HepG2 (cell line): ENCODE measurements around the gene APBB2. TPM values are rescaled to one million over a fixed set of nuclear protein-coding genes. Genes with fewer than 3 reads are reported as not detected.
A peak's percentile ranks its signal among the peaks of the same experiment; 100 is the strongest.

ENCODE experiments used
- ATM ChIP-seq: fragments of 450-650 bp; IDR thresholded peaks from 2 replicates; pipeline ENCODE4 v1.7.1; 2017; ENCODE audit warnings: mild to moderate bottlenecking, borderline replicate concordance
- ATRX ChIP-seq: sonication (generic); formaldehyde crosslinking; IDR thresholded peaks from 2 replicates; pipeline ENCODE4 v1.4.0; 2020; ENCODE audit warnings: missing genetic modification reagents, borderline replicate concordance
- CEBPB ChIP-seq: IDR thresholded peaks from 2 replicates; pipeline ENCODE4 v1.6.1; 2011; ENCODE audit warnings: low read depth, low read length, improper control_type of control experiment, borderline replicate concordance
- CENPX ChIP-seq: sonication (generic); formaldehyde crosslinking; IDR thresholded peaks from 2 replicates; pipeline ENCODE4 v1.9.0; 2021; ENCODE audit warnings: mild to moderate bottlenecking, missing genetic modification reagents, moderate library complexity
- EHMT2 ChIP-seq: fragments of 200-600 bp; sonication (generic); IDR thresholded peaks from 2 replicates; pipeline ENCODE4 v1.7.0; 2017; ENCODE audit warnings: antibody characterized with exemption, low read depth, low read length, borderline replicate concordance
- EZH2 ChIP-seq: conservative IDR thresholded peaks from 2 replicates; pipeline ENCODE4 v1.6.1; 2012; ENCODE audit warnings: mild to moderate bottlenecking, low read depth, low read length, moderate library complexity
- FOSL2 ChIP-seq: sonication (generic); formaldehyde crosslinking; IDR thresholded peaks from 2 replicates; pipeline ENCODE4 v1.4.0; 2020; ENCODE audit warnings: missing genetic modification reagents
- FOXM1 ChIP-seq: sonication (generic); formaldehyde crosslinking; IDR thresholded peaks from 2 replicates; pipeline ENCODE4 v1.5.0; 2020; ENCODE audit warnings: missing genetic modification reagents
- HDAC1 ChIP-seq: sonication (generic); formaldehyde crosslinking; IDR thresholded peaks from 2 replicates; pipeline ENCODE4 v1.5.1; 2020; ENCODE audit warnings: mild to moderate bottlenecking, missing genetic modification reagents
- HHEX ChIP-seq: IDR thresholded peaks from 2 replicates; pipeline ENCODE4 v1.6.1; 2016; ENCODE audit warnings: control low read depth
- HNRNPH1 ChIP-seq: fragments of 200-400 bp; formaldehyde crosslinking; optimal IDR thresholded peaks from 2 replicates; pipeline ENCODE3; 2017; ENCODE audit warnings: mild to moderate bottlenecking, low read depth, low read length
- MAFF ChIP-seq: IDR thresholded peaks from 2 replicates; pipeline ENCODE4 v1.6.1; 2011; ENCODE audit warnings: low read depth, low read length, improper control_type of control experiment
- MBD4 ChIP-seq: IDR thresholded peaks from 2 replicates; pipeline ENCODE4 v1.6.1; 2012; ENCODE audit warnings: low read length, inconsistent platforms, borderline replicate concordance
- MED1 ChIP-seq: sonication (generic); formaldehyde crosslinking; IDR thresholded peaks from 2 replicates; pipeline ENCODE4 v1.4.0; 2020; ENCODE audit warnings: missing genetic modification reagents
- NR2F2 ChIP-seq: IDR thresholded peaks from 2 replicates; pipeline ENCODE4 v1.6.1; 2012; ENCODE audit warnings: low read depth, inconsistent platforms, borderline replicate concordance
- PTBP1 ChIP-seq: fragments of 200-400 bp; formaldehyde crosslinking; IDR thresholded peaks from 2 replicates; pipeline ENCODE4 v1.6.1; 2018; ENCODE audit warnings: low read length, low read depth; ENCODE audit not compliant: poor library complexity, severe bottlenecking
- RAD51 ChIP-seq: fragments of 450-650 bp; IDR thresholded peaks from 2 replicates; pipeline ENCODE4 v1.6.1; 2016; ENCODE audit warnings: borderline replicate concordance
- RFXAP ChIP-seq: sonication (generic); formaldehyde crosslinking; IDR thresholded peaks from 2 replicates; pipeline ENCODE4 v1.4.0; 2020; ENCODE audit warnings: missing genetic modification reagents, borderline replicate concordance
- SALL2 ChIP-seq: sonication (generic); formaldehyde crosslinking; IDR thresholded peaks from 2 replicates; pipeline ENCODE4 v1.8.1; 2023; ENCODE audit warnings: mild to moderate bottlenecking, missing genetic modification reagents, inconsistent platforms
- SPEN ChIP-seq: sonication (generic); formaldehyde crosslinking; IDR thresholded peaks from 2 replicates; pipeline ENCODE4 v1.5.1; 2020; ENCODE audit warnings: low read depth, mild to moderate bottlenecking, missing genetic modification reagents
- SUZ12 ChIP-seq: fragments of 150-350 bp; IDR thresholded peaks from 2 replicates; pipeline ENCODE4 v1.6.1; 2014; ENCODE audit warnings: low read depth, low read length
- TBP ChIP-seq: sonication (generic); formaldehyde crosslinking; IDR thresholded peaks from 2 replicates; pipeline ENCODE4 v1.5.0; 2020; ENCODE audit warnings: missing genetic modification reagents
- XBP1 ChIP-seq: sonication (generic); formaldehyde crosslinking; IDR thresholded peaks from 2 replicates; pipeline ENCODE4 v1.5.0; 2020; ENCODE audit warnings: missing genetic modification reagents
- ZBTB7A ChIP-seq: sonication (generic); formaldehyde crosslinking; IDR thresholded peaks from 2 replicates; pipeline ENCODE4 v1.8.0; 2022; ENCODE audit warnings: mild to moderate bottlenecking, missing genetic modification reagents
- ZBTB7B ChIP-seq: sonication (generic); formaldehyde crosslinking; IDR thresholded peaks from 2 replicates; pipeline ENCODE4 v1.4.0; 2020; ENCODE audit warnings: missing genetic modification reagents
- ZFAT ChIP-seq: sonication (generic); formaldehyde crosslinking; conservative IDR thresholded peaks from 2 replicates; pipeline ENCODE4 v1.8.1; 2023; ENCODE audit warnings: missing genetic modification reagents, inconsistent platforms
- ZKSCAN1 ChIP-seq: fragments of 150-350 bp; IDR thresholded peaks from 2 replicates; pipeline ENCODE4 v1.6.1; 2014; ENCODE audit warnings: low read length
- ZNF230 ChIP-seq: sonication (generic); formaldehyde crosslinking; IDR thresholded peaks from 2 replicates; pipeline ENCODE4 v1.4.0; 2020; ENCODE audit warnings: mild to moderate bottlenecking, missing genetic modification reagents
- ZNF232 ChIP-seq: sonication (generic); formaldehyde crosslinking; IDR thresholded peaks from 2 replicates; pipeline ENCODE4 v1.4.0; 2020; ENCODE audit warnings: missing genetic modification reagents, borderline replicate concordance
- ZNF264 ChIP-seq: sonication (generic); formaldehyde crosslinking; IDR thresholded peaks from 2 replicates; pipeline ENCODE4 v1.4.0; 2020; ENCODE audit warnings: missing genetic modification reagents
- ZNF567 ChIP-seq: sonication (generic); formaldehyde crosslinking; IDR thresholded peaks from 2 replicates; pipeline ENCODE4 v1.8.1; 2023; ENCODE audit warnings: mild to moderate bottlenecking, missing genetic modification reagents, borderline replicate concordance
- ZNF629 ChIP-seq: sonication (generic); formaldehyde crosslinking; conservative IDR thresholded peaks from 2 replicates; pipeline ENCODE4 v1.5.0; 2020; ENCODE audit warnings: missing genetic modification reagents
- ZNF7 ChIP-seq: IDR thresholded peaks from 2 replicates; pipeline ENCODE4 v1.6.1; 2016; ENCODE audit warnings: missing biosample characterization, missing genetic modification reagents
- ZNF720 ChIP-seq: sonication (generic); formaldehyde crosslinking; IDR thresholded peaks from 2 replicates; pipeline ENCODE4 v1.4.0; 2020; ENCODE audit warnings: missing genetic modification reagents
- ZNF749 ChIP-seq: sonication (generic); formaldehyde crosslinking; IDR thresholded peaks from 2 replicates; pipeline ENCODE4 v1.8.0; 2022; ENCODE audit warnings: mild to moderate bottlenecking, missing genetic modification reagents, moderate library complexity, borderline replicate concordance
- ZNF782 ChIP-seq: sonication (generic); formaldehyde crosslinking; IDR thresholded peaks from 2 replicates; pipeline ENCODE4 v1.4.0; 2020; ENCODE audit warnings: missing genetic modification reagents, mild to moderate bottlenecking, borderline replicate concordance
- ZSCAN22 ChIP-seq: sonication (generic); formaldehyde crosslinking; IDR thresholded peaks from 2 replicates; pipeline ENCODE4 v1.4.0; 2020; ENCODE audit warnings: mild to moderate bottlenecking, missing genetic modification reagents
- polyA plus RNA-seq, 8 experiments: library from polyadenylated mRNA; depleted of rRNA in 3 of 8; stranded (reverse) in 7 of 8; unstranded in 1 of 8; fragments of >200 nt; fragmentation: Illumina TruSeq in 4 of 8; extraction: Trizol in 4 of 8; gene quantifications; 2 replicates each; pipeline versions ENCODE4 v1.2.1 to v1.2.3, GENCODE V29; 2011 to 2016; ENCODE audit warnings: low read depth in 4 of 8, missing spikeins in 1 of 8, mixed read lengths in 1 of 8; ENCODE audit not compliant: insufficient read depth in 1 of 8
- total RNA-seq, 5 experiments: library from RNA; depleted of rRNA; stranded (reverse); fragments of >200 nt; fragmentation: Illumina TruSeq; extraction: Trizol; gene quantifications; 2 replicates each; pipeline ENCODE4 v1.2.3, GENCODE V29; 2016; ENCODE audit warnings: low read depth in 1 of 5
- TF ChIP-seq, protein P1 (sequence below): sonication (generic); formaldehyde crosslinking; IDR thresholded peaks from 2 replicates; pipeline ENCODE4 v1.4.0; 2020; ENCODE audit warnings: mild to moderate bottlenecking, missing genetic modification reagents

Gene APBB2
- total and polyA plus RNA-seq, 2 of the 13 experiments (the other 11 are each of a cell fraction or from before 2014, with no cell fraction given): 11.7 to 17.0 TPM

DNA sequence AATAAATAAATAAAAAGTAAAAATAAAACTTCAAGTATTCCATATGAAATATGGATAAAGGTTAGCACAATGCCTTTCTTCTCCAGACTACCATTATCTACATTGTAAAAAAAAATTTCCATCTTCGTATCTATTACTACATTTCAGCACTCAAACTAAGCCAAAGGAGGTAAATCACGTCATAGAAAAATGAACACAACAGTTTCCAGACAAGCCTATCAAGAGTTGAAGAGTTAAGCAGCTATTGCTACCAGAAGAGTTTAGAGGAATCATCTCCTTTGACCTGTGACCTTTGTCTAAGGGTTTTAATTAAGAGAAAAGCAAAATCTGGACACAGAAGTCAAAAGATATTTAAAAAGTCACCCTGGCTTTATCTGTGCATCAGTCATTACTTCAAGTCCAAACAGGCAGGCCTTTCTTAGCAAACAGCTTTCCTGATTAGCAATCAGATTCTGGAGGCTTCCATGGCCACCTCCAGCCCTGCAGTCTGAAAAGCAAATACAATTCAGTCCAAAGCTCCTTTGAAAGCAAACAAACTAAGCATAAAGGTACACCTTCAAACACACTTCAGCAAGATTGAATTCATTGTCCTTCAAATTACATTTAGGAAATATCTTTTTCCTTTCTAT lies 82.2 kb downstream of the APBB2 start (continued):
- TF ChIP-seq ZNF264 (CRISPR knock-in tag) (peak; percentile 62; the same call in 1 of the 2 replicates), ZNF782 (CRISPR knock-in tag) (no peak), ATM (no peak), RFXAP (CRISPR knock-in tag) (no peak), EHMT2 (no peak; the same call in 1 of the 2 replicates), FOSL2 (peak; percentile 75), MBD4 (peak; percentile 94; the same call in 1 of the 2 replicates), ZNF629 (CRISPR knock-in tag) (no peak), ZKSCAN1 (no peak), SPEN (CRISPR knock-in tag) (no peak), ATRX (CRISPR knock-in tag) (no peak), ZNF232 (CRISPR knock-in tag) (no peak), EZH2 (no peak), ZFAT (CRISPR knock-in tag) (no peak), ZNF230 (no peak), ZSCAN22 (CRISPR knock-in tag) (no peak), MAFF (0 out of 2 replicates have a peak, but pooled peaks have one; percentile 8), RAD51 (no peak), ZBTB7A (no peak), FOXM1 (CRISPR knock-in tag) (no peak), CENPX (CRISPR knock-in tag) (no peak), CEBPB (no peak), HHEX (peak; percentile 99), SUZ12 (no peak), TBP (CRISPR knock-in tag) (no peak), NR2F2 (peak; percentile 96), MED1 (CRISPR knock-in tag) (peak; percentile 70), ZBTB7B (CRISPR knock-in tag) (no peak), ZNF567 (CRISPR knock-in tag) (no peak), ZNF720 (CRISPR knock-in tag) (no peak), SALL2 (no peak), ZNF7 (CRISPR knock-in tag) (no peak), XBP1 (CRISPR knock-in tag) (no peak), ZNF749 (CRISPR knock-in tag) (no peak), HNRNPH1 (no peak), HDAC1 (CRISPR knock-in tag) (peak; percentile 74), PTBP1 (no peak)
- TF ChIP-seq, protein P1, sequence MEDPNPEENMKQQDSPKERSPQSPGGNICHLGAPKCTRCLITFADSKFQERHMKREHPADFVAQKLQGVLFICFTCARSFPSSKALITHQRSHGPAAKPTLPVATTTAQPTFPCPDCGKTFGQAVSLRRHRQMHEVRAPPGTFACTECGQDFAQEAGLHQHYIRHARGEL: no peak
